HepG2 (cell line): ENCODE measurements around the gene RCC2. TPM values are rescaled to one million over a fixed set of nuclear protein-coding genes. Genes with fewer than 3 reads are reported as not detected.
"Not testable (repeated sequence)": the region's sequence is repeated elsewhere in the genome, so short reads cannot be mapped to it uniquely, and the experiment has no call there.

Experiments
- ATAC-seq: fragments of 200-7000 bp; cut with Tn5 transposase; 3 replicates; pipeline ENCODE4 v1.9.1; 2020; ENCODE audit warnings: mild to moderate bottlenecking, moderate library complexity
- BruUV-seq: library from RNA; stranded (reverse); fragments of 400-500 nt; replicated peaks from 2 replicates; lab custom pipeline; 2021; lab: Mats Ljungman, UMichigan
- CTCF ChIA-PET: fragments of 300-600 bp; formaldehyde crosslinking; extraction: SDS; loops from one replicate; lab custom pipeline; 2021; ENCODE audit warnings: low total read pairs, inconsistent platforms, low intra/inter-chr PET ratio; lab: Yijun Ruan, JAX
- POLR2A ChIA-PET: fragments of 350-600 bp; sonication (Branson Sonifier 250); formaldehyde crosslinking; loops from one replicate; lab custom pipeline; 2020; ENCODE audit warnings: antibody characterized with exemption, inconsistent platforms; lab: Yijun Ruan, JAX
- DNase-seq: peaks from one replicate; pipeline ENCODE4 v3.0.0-alpha.2; 2015; ENCODE audit warnings: low spot score
- FAIRE-seq: peaks from 3 replicates; lab custom pipeline; 2011; peaks lifted over from hg19 to GRCh38; lab: Jason Lieb, UNC
- H2AFZ ChIP-seq: one replicate; pipeline ENCODE4 v1.6.1; 2011; ENCODE audit warnings: low read length, inconsistent platforms
- H3K27ac ChIP-seq: fragments of 300-600 bp; 3 replicates; pipeline ENCODE4 v1.8.0; 2011; ENCODE audit warnings: mixed run types, mild to moderate bottlenecking, mixed read lengths, low read length, inconsistent platforms; ENCODE audit not compliant: insufficient read depth; ENCODE audit errors: extremely low read length
- H3K27me3 ChIP-seq, 2 experiments: fragments of 200-600 bp in 1 of 2; 2 replicates in 1 of 2; 3 replicates in 1 of 2; pipeline versions ENCODE4 v1.6.0 to v1.8.0; 2011; ENCODE audit warnings: low read length in 2 of 2, mild to moderate bottlenecking in 2 of 2, moderate library complexity in 2 of 2, inconsistent platforms in 1 of 2; ENCODE audit not compliant: insufficient read depth in 2 of 2, control insufficient read depth in 1 of 2
- H3K36me3 ChIP-seq, 2 experiments: fragments of 200-600 bp in 1 of 2; replicated peaks in 1 of 2; 2 replicates in 1 of 2; 3 replicates in 1 of 2; pipeline versions ENCODE4 v1.5.1 to v1.8.0; 2011; ENCODE audit warnings: low read length in 2 of 2, inconsistent platforms in 1 of 2; ENCODE audit not compliant: insufficient read depth in 2 of 2, control insufficient read depth in 1 of 2
- H3K4me1 ChIP-seq: 2 replicates; pipeline ENCODE4 v1.5.1; 2012; ENCODE audit warnings: low read length, inconsistent platforms; ENCODE audit not compliant: insufficient read depth
- H3K4me2 ChIP-seq: 2 replicates; pipeline ENCODE4 v1.6.0; 2011; ENCODE audit warnings: low read depth, low read length, inconsistent platforms
- H3K4me3 ChIP-seq, 3 experiments: fragments of 200-600 bp in 1 of 3; sonication (generic), shearing (Covaris generic) in 1 of 3; replicated peaks in 1 of 3; 2 replicates each; pipeline ENCODE4 v1.5.1; 2011 to 2016; ENCODE audit warnings: low read length in 3 of 3, inconsistent platforms in 2 of 3, low read depth in 2 of 3, mild to moderate bottlenecking in 2 of 3, control low read depth in 1 of 3, mixed read lengths in 1 of 3; ENCODE audit not compliant: insufficient read depth in 1 of 3
- H3K79me2 ChIP-seq: one replicate; pipeline ENCODE4 v1.6.1; 2011; ENCODE audit warnings: low read length, inconsistent platforms; ENCODE audit not compliant: insufficient read depth
- H3K9ac ChIP-seq: 2 replicates; pipeline ENCODE4 v1.6.0; 2011; ENCODE audit warnings: mild to moderate bottlenecking, low read depth, low read length, inconsistent platforms; ENCODE audit not compliant: insufficient read depth
- H3K9me3 ChIP-seq: 2 replicates; pipeline ENCODE4 v1.5.1; 2012; ENCODE audit warnings: mild to moderate bottlenecking, low read length
- H4K20me1 ChIP-seq: 2 replicates; pipeline ENCODE4 v1.6.0; 2011; ENCODE audit warnings: inconsistent platforms, mild to moderate bottlenecking, low read length, moderate library complexity; ENCODE audit not compliant: insufficient read depth
- ELF1 ChIP-seq: sonication (generic); formaldehyde crosslinking; IDR thresholded peaks from 2 replicates; pipeline ENCODE4 v1.4.0; 2020; ENCODE audit warnings: missing genetic modification reagents
- IRF2 ChIP-seq: IDR thresholded peaks from 2 replicates; pipeline ENCODE4 v1.6.1; 2018; ENCODE audit warnings: missing genetic modification reagents, missing compliant biosample characterization
- PCBP1 ChIP-seq: fragments of 200-400 bp; formaldehyde crosslinking; IDR thresholded peaks from 2 replicates; pipeline ENCODE4 v1.6.1; 2017; ENCODE audit warnings: mild to moderate bottlenecking, low read depth, low read length, borderline replicate concordance
- RXRB ChIP-seq: IDR thresholded peaks from 2 replicates; pipeline ENCODE4 v1.6.1; 2016; ENCODE audit warnings: borderline replicate concordance, missing genetic modification reagents, missing compliant biosample characterization
- TEAD3 ChIP-seq: optimal IDR thresholded peaks from 2 replicates; pipeline ENCODE3; 2016; ENCODE audit warnings: borderline replicate concordance
- ZBTB1 ChIP-seq: sonication (generic); formaldehyde crosslinking; IDR thresholded peaks from 2 replicates; pipeline ENCODE4 v1.4.0; 2020; ENCODE audit warnings: missing genetic modification reagents, borderline replicate concordance
- ZNF280B ChIP-seq: sonication (generic); formaldehyde crosslinking; IDR thresholded peaks from 2 replicates; pipeline ENCODE4 v1.5.0; 2020; ENCODE audit warnings: missing genetic modification reagents, mild to moderate bottlenecking, borderline replicate concordance
- ZNF781 ChIP-seq: sonication (generic); formaldehyde crosslinking; IDR thresholded peaks from 2 replicates; pipeline ENCODE4 v1.5.1; 2020; ENCODE audit warnings: borderline replicate concordance, mild to moderate bottlenecking, missing genetic modification reagents; ENCODE audit errors: not compliant biosample characterization
- WGBS: methylation state at CpG from one replicate; pipeline ENCODE4 v1.1.6; 2017; ENCODE audit warnings: low lambda C conversion rate; 5-methylcytosine and 5-hydroxymethylcytosine counted together
- in situ Hi-C: cut with HindIII; loops from 2 replicates; pipeline ENCODE4 v1.10.0; 2017; ENCODE audit warnings: low pct_unique_long_range_greater_than_20kb; ENCODE audit not compliant: extremely low pct_ligation_motif_present
- intact Hi-C: fragments of 100-400 bp; cut with micrococcal nuclease; formaldehyde crosslinking; loops from one replicate; pipeline ENCODE4 v1.10.0; 2022; ENCODE audit not compliant: unreplicated experiment
- polyA plus RNA-seq, 8 experiments: library from polyadenylated mRNA; depleted of rRNA in 3 of 8; stranded (reverse) in 7 of 8; unstranded in 1 of 8; fragments of >200 nt; fragmentation: Illumina TruSeq in 4 of 8; extraction: Trizol in 4 of 8; gene quantifications; 2 replicates each; pipeline versions ENCODE4 v1.2.1 to v1.2.3, GENCODE V29; 2011 to 2016; ENCODE audit warnings: low read depth in 4 of 8, missing spikeins in 1 of 8, mixed read lengths in 1 of 8; ENCODE audit not compliant: insufficient read depth in 1 of 8
- total RNA-seq, 5 experiments: library from RNA; depleted of rRNA; stranded (reverse); fragments of >200 nt; fragmentation: Illumina TruSeq; extraction: Trizol; gene quantifications; 2 replicates each; pipeline ENCODE4 v1.2.3, GENCODE V29; 2016; ENCODE audit warnings: low read depth in 1 of 5

The RCC2 gene
- total and polyA plus RNA-seq, 2 of the 13 experiments (the other 11 are each of a cell fraction or from before 2014, with no cell fraction given): 20.5 to 55.8 TPM

- H4K20me1 ChIP-seq, H3K4me3 ChIP-seq, H3K4me2 ChIP-seq, H3K27ac ChIP-seq, POLR2A ChIA-PET, H3K9me3 ChIP-seq, H3K27me3 ChIP-seq, in situ Hi-C loops, DNase-seq, FAIRE-seq, H3K4me1 ChIP-seq, BruUV-seq, intact Hi-C loops, H2AFZ ChIP-seq, H3K79me2 ChIP-seq, H3K9ac ChIP-seq, ATAC-seq: not testable (repeated sequence)
- WGBS: 92% methylated on average over 16 of the region's 16 CpGs
- CTCF ChIA-PET: interaction anchor here (0.9 kb wide), 1 partner anchor 281 kb away, joined by 3 read pairs; no protein-coding TSS in a partner anchor
- H3K36me3 ChIP-seq: peaks cover 16 to 39% of the 10 kb centered on the region in 2 experiments; a peak in 4 of 5 replicates
Measured at GRCh38 chr1:17406760-17407475, 32.6 kb downstream of the RCC2 start.

GRCh38 chr1:17405898-17406759 lies 33.3 kb downstream of the RCC2 start:
- Histone ChIP-seq H3K4me3 (no peak overlapping the region), H2AFZ (no peak overlapping the region), H3K9ac (no peak overlapping the region), H3K9me3 (no peaks in the 10 kb centered on the region), H3K36me3 (peaks cover 15 to 33% of the 10 kb centered on the region in 2 experiments; a peak in 4 of 5 replicates), H3K4me1 (peaks cover 9% of the 10 kb centered on the region), H3K27ac (no peak overlapping the region), H3K79me2 (no peaks in the 10 kb centered on the region), H3K27me3 (no peaks in the 10 kb centered on the region; a peak in 1 of 5 replicates), H4K20me1 (no peaks in the 10 kb centered on the region), H3K4me2 (no peak overlapping the region)
- WGBS: 52% methylated on average over 4 of the region's 15 CpGs
- DNase-seq: peak; percentile 71
- in situ Hi-C loops: no loop called here
- CTCF ChIA-PET: interaction anchor here (0.9 kb wide), 1 partner anchor 280 kb away, joined by 3 read pairs; no protein-coding TSS in a partner anchor
- intact Hi-C loops: no loop called here
- no TSS peak for BruUV-seq
- peak; percentile 96 for FAIRE-seq
- peak; percentile 97 for ATAC-seq
- POLR2A ChIA-PET: no interaction called here
- TF ChIP-seq RXRB (CRISPR knock-in tag): 0 out of 2 replicates have a peak, but pooled peaks have one; percentile 11
- TF ChIP-seq ZBTB1 (CRISPR knock-in tag): no peak
- TF ChIP-seq ZNF781: no peak
- peak; percentile 53; the same call in 1 of the 2 replicates for TF ChIP-seq ZNF280B (CRISPR knock-in tag)
- no peak for TF ChIP-seq PCBP1
- TF ChIP-seq IRF2 (CRISPR knock-in tag): no peak
- peak; percentile 26 for TF ChIP-seq TEAD3 (CRISPR knock-in tag)
- TF ChIP-seq ELF1: no peak
